ENCODE data around the gene GDF7. TPM values are rescaled to one million over a fixed set of nuclear protein-coding genes. Genes with fewer than 3 reads are reported as not detected.

GDF7 gene
- total RNA-seq, 1 experiment from 2014 or later: 0.02 TPM

GRCh38 chr2:20650393-20650876 lies 16.5 kb upstream of the GDF7 start:
- no peaks in the 10 kb centered on the region for H4K20me1 ChIP-seq (ENCODE audit: insufficient read depth)
- POLR2A ChIA-PET: interaction anchor here (1.0 to 2.5 kb wide), 4 partner anchors 11 to 203 kb away, joined by 3 to 11 read pairs (median 4); partner anchors contain the start of gene RHOB
- RAD21 ChIA-PET (ENCODE audit: low non-redundant PET in 1 of 2, low total read pairs in 2 of 2, uncharacterized antibody in 2 of 2, unreplicated experiment in 2 of 2): interaction anchor here (1.0 to 1.7 kb wide), 2 partner anchors 239 to 254 kb away, joined by 3 to 4 read pairs; no protein-coding TSS in a partner anchor
- no peaks in the 10 kb centered on the region for H3K9me2 ChIP-seq (ENCODE audit: insufficient read depth)
- H3K9ac ChIP-seq (ENCODE audit: low read length): peak overlapping the region; percentile 91
- H3K4me1 ChIP-seq (ENCODE audit: control insufficient read depth in 1 of 2, insufficient read depth in 2 of 2, low read length in 2 of 2): peaks cover 5 to 18% of the 10 kb centered on the region in 2 experiments
- no peaks in the 10 kb centered on the region for H3K79me2 ChIP-seq (ENCODE audit: insufficient read depth, low read length)
- intact Hi-C loops (cut with micrococcal nuclease): no loop called here
- CTCF ChIA-PET: interaction anchor here (0.8 to 2.6 kb wide), 9 partner anchors 9 to 272 kb away, joined by 3 to 16 read pairs (median 4); partner anchors contain the start of gene RHOB
- ATAC-seq (peak; percentile 15), DNase-seq (ENCODE audit: low read depth, low spot score) (no peak)
- H3K9me3 ChIP-seq (ENCODE audit: control insufficient read depth in 1 of 2, insufficient read depth in 1 of 2, low read depth in 1 of 2, low read length in 2 of 2): no peaks in the 10 kb centered on the region
- H3K4me2 ChIP-seq (ENCODE audit: low read length): peak overlapping the region; percentile 99
- H3K36me3 ChIP-seq (ENCODE audit: control insufficient read depth in 1 of 2, insufficient read depth in 2 of 2, low read length in 2 of 2): no peaks in the 10 kb centered on the region
- TF ChIP-seq REST (IDR thresholded peaks at IDR 0.05; ENCODE audit: low read depth): no peak
- TF ChIP-seq CTCF (IDR thresholded peaks at IDR 0.05 in 2 of 3, conservative IDR thresholded peaks at IDR 0.05 in 1 of 3; ENCODE audit: borderline replicate concordance in 1 of 3, insufficient read depth in 1 of 3, low read depth in 2 of 3, low read length in 2 of 3): no peak
- no peak for TF ChIP-seq ZFX (IDR thresholded peaks at IDR 0.05)
- no peak for TF ChIP-seq EGR1 (IDR thresholded peaks at IDR 0.05; ENCODE audit: low read depth)
- no peak for TF ChIP-seq ZNF274 (IDR thresholded peaks at IDR 0.05; ENCODE audit: low read depth, low read length)
- TF ChIP-seq POLR2A (IDR thresholded peaks at IDR 0.05; ENCODE audit: borderline replicate concordance, extremely low read depth, insufficient read depth, insufficient read length): no peak
- peak overlapping the region; percentile 69; the same call in 1 of the 2 replicates for H3K27ac ChIP-seq (ENCODE audit: low read depth, low read length)
- H3K4me3 ChIP-seq (replicated peaks in 1 of 2; ENCODE audit: low read depth in 1 of 2, low read length in 2 of 2): peak overlapping the region; percentile 82 to 95
- H3K27me3 ChIP-seq (ENCODE audit: insufficient read depth, low read length): no peaks in the 10 kb centered on the region
- BruUV-seq (replicated peaks): TSS peak; percentile 59
- H2AFZ ChIP-seq (ENCODE audit: low read depth, low read length, poor library complexity, severe bottlenecking): no peak overlapping the region
